Type B pancreatic cell (in vitro differentiated cells): ENCODE results near the gene ASCC2. TPM values are rescaled to one million over a fixed set of nuclear protein-coding genes. Genes with fewer than 3 reads are reported as not detected.

Experiments used
- DNase-seq: peaks from one replicate; pipeline ENCODE4 v3.0.0; 2021; ENCODE audit warnings: mixed read lengths; ENCODE audit not compliant: unreplicated experiment; ENCODE audit errors: extremely low spot score
- H3K27ac Mint-ChIP-seq: 2 replicates; pipeline ENCODE4 v1.8.0; 2021; ENCODE audit warnings: mild to moderate bottlenecking, mixed read lengths
- H3K27me3 Mint-ChIP-seq: 2 replicates; pipeline ENCODE4 v1.8.0; 2021; ENCODE audit warnings: mixed read lengths
- H3K36me3 Mint-ChIP-seq: 2 replicates; pipeline ENCODE4 v1.8.0; 2021; ENCODE audit warnings: mixed read lengths
- H3K4me1 Mint-ChIP-seq: one replicate; pipeline ENCODE4 v1.8.0; 2021; ENCODE audit warnings: mixed read lengths; ENCODE audit not compliant: unreplicated experiment
- H3K4me3 Mint-ChIP-seq: 2 replicates; pipeline ENCODE4 v1.8.0; 2021; ENCODE audit warnings: mild to moderate bottlenecking, mixed read lengths
- H3K9me3 Mint-ChIP-seq: 2 replicates; pipeline ENCODE4 v1.8.0; 2021; ENCODE audit warnings: mixed read lengths
- total RNA-seq: library from RNA; stranded (reverse); gene quantifications from 2 replicates; pipeline ENCODE4 v1.2.1, GENCODE V29; 2021; ENCODE audit warnings: low replicate concordance
- TF ChIP-seq, protein P1 (sequence below): fragments of 200-600 bp; sonication (generic); conservative IDR thresholded peaks from 2 replicates; pipeline ENCODE4 v1.5.0; 2021; ENCODE audit warnings: antibody characterized with exemption, mild to moderate bottlenecking

The ASCC2 gene
- total RNA-seq, 1 donor from 2014 or later: 47.6 TPM

DNA sequence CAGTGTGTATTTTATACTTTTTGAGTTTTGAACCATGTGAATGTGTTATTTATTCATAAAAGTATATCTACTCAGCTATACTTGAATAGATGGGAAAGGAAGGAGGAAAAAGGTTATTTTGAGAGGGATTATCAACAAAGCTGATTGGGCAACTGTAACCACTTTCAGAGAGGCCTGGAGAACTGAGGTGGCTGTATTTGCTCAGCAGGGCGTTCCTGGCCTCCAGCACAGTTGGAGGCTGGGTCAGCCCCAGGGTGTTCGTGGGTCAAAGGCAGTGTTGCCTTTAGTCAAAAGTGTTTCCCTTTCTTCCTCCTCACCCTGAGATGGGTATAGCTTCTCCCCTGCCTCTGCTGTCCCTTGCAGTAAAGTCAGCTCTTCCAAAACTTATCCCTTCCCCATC lies 26.7 kb downstream of the ASCC2 start:
- Mint-ChIP-seq H3K4me1 (peaks cover 5% of the 10 kb centered on the region), H3K27ac (no peak overlapping the region), H3K9me3 (no peaks in the 10 kb centered on the region), H3K36me3 (peaks cover 37% of the 10 kb centered on the region), H3K4me3 (no peak overlapping the region), H3K27me3 (no peaks in the 10 kb centered on the region)
- no peak for DNase-seq
- TF ChIP-seq, protein P1, sequence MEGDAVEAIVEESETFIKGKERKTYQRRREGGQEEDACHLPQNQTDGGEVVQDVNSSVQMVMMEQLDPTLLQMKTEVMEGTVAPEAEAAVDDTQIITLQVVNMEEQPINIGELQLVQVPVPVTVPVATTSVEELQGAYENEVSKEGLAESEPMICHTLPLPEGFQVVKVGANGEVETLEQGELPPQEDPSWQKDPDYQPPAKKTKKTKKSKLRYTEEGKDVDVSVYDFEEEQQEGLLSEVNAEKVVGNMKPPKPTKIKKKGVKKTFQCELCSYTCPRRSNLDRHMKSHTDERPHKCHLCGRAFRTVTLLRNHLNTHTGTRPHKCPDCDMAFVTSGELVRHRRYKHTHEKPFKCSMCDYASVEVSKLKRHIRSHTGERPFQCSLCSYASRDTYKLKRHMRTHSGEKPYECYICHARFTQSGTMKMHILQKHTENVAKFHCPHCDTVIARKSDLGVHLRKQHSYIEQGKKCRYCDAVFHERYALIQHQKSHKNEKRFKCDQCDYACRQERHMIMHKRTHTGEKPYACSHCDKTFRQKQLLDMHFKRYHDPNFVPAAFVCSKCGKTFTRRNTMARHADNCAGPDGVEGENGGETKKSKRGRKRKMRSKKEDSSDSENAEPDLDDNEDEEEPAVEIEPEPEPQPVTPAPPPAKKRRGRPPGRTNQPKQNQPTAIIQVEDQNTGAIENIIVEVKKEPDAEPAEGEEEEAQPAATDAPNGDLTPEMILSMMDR: no peak

DNA sequence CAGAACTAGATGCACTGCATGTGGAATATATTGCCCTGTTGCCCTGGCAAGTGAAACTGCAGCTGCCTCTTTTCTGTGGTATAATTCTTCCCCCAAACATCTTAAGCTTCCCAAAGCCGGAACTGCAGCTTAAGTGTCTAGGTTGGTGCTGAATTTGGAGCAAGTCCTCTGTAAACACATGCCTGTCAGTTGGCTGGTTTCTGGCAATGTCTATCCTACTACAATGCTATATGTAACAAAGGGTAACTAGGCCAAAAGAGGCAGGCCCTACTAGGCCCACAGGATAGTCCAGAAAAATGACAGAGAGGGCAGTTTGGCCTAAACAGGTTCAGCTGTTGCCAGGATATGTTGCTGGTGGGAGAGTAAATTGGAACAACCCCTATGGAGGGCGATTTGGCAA lies 27.9 kb downstream of the ASCC2 start:
- Mint-ChIP-seq H3K36me3 (peaks cover 37% of the 10 kb centered on the region), H3K27me3 (no peaks in the 10 kb centered on the region), H3K9me3 (no peaks in the 10 kb centered on the region), H3K27ac (no peak overlapping the region), H3K4me3 (no peak overlapping the region), H3K4me1 (peaks cover 5% of the 10 kb centered on the region)
- no peak for DNase-seq
- TF ChIP-seq, protein P1: no peak

DNA sequence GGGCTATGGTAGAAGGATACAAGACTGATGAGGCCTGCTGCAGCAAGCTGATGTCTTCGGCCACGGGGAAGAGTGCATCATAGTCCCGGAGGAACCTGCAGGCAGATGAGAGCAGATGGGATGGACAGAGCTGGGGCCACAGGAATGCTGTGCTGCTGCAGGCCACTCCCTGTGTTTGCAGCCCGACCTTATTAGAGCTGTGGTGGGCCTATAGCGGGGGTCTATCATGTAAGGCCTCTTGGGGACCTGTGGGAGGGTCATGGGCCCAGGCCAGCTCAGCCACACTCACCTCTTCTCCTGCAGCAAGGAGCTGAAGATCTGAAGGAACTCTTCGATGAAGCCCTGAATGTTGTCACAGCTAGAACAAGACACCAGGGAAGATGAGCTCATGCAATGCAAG lies 31.9 kb downstream of the ASCC2 start:
- no peaks in the 10 kb centered on the region for H3K9me3 Mint-ChIP-seq
- H3K27me3 Mint-ChIP-seq: no peaks in the 10 kb centered on the region
- no peak for DNase-seq
- peaks cover 30% of the 10 kb centered on the region for H3K36me3 Mint-ChIP-seq
- H3K4me1 Mint-ChIP-seq: peaks cover 5% of the 10 kb centered on the region
- TF ChIP-seq, protein P1: no peak
- H3K4me3 Mint-ChIP-seq: no peak overlapping the region
- H3K27ac Mint-ChIP-seq: no peak overlapping the region

DNA sequence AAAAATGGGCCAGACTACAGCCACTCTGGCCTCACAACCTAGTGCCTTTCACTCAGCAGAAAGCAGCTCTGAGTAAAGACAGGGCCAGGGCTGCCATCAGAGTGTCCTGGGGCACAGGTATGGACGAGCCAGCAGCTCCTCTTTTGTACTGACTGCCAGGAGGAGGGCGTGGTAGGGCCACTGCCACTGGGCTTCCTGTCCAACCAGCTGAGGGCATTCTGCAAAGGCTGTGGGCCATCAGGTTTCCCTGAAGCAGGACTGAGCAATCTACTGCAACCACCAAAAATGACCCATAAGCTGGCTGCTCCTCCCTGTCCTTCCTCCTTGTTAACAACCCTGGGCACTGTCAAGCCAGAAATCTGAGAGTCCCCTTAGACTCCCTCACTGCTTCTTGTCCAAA lies 33.1 kb downstream of the ASCC2 start:
- Mint-ChIP-seq H3K36me3 (peaks cover 36% of the 10 kb centered on the region), H3K27me3 (no peaks in the 10 kb centered on the region), H3K4me1 (peaks cover 6% of the 10 kb centered on the region), H3K27ac (no peak overlapping the region), H3K4me3 (no peak overlapping the region), H3K9me3 (no peaks in the 10 kb centered on the region)
- no peak for DNase-seq
- TF ChIP-seq, protein P1: no peak

DNA sequence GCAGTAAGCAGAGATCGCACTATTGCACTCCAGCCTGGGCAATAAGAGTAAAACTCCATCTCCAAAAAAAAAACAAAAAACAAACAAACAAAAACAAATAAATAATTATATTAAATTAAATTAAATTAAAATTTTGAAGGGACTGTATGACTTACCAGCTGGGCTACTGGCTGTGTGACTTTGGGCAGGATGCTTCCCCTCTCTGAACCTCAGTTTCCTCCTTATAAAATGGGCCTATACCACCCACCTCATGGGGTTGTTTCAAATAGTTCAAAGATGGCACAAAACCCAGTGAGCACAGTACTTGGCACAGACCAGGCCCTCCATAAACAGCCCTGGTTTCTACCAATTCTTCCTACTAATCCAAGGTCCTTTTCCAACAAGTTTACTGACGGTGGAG lies 34.9 kb downstream of the ASCC2 start:
- H3K27ac Mint-ChIP-seq: no peak overlapping the region
- no peaks in the 10 kb centered on the region for H3K9me3 Mint-ChIP-seq
- H3K36me3 Mint-ChIP-seq: peaks cover 35% of the 10 kb centered on the region
- DNase-seq: no peak
- TF ChIP-seq, protein P1: no peak
- peaks cover 9% of the 10 kb centered on the region for H3K4me1 Mint-ChIP-seq
- no peak overlapping the region for H3K4me3 Mint-ChIP-seq
- no peaks in the 10 kb centered on the region for H3K27me3 Mint-ChIP-seq

DNA sequence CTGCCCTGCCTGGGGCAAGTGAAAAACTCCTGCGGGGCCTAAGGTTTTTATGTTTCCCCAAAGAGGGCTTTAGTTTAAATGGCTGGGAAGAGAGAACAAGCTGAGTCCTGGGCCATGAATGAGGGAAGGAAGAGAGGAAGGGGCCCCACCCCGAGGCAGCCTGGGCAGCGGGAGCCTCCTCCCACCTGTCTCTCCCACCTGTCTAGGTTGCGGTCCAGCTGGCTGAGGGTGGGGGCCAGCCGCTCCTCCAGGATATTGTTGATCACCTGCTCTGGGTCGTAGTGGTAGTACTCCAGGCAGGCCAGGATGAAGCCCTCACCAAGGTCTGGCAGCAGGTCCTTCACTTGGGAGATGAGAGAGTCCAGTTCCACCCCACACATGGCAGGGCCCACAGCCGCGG lies 36.3 kb downstream of the ASCC2 start:
- TF ChIP-seq, protein P1: no peak
- Mint-ChIP-seq H3K27ac (peak overlapping the region; percentile 88), H3K4me3 (no peak overlapping the region), H3K27me3 (no peaks in the 10 kb centered on the region), H3K9me3 (no peaks in the 10 kb centered on the region), H3K36me3 (peaks cover 34% of the 10 kb centered on the region), H3K4me1 (peaks cover 9% of the 10 kb centered on the region)
- no peak for DNase-seq
